ENCODE data around the gene DST. TPM values are rescaled to one million over a fixed set of nuclear protein-coding genes. Genes with fewer than 3 reads are reported as not detected.
A peak's percentile ranks its signal among the peaks of the same experiment; 100 is the strongest.
"Not testable (repeated sequence)": the region's sequence is repeated elsewhere in the genome, so short reads cannot be mapped to it uniquely, and the experiment has no call there.

DST gene
- total RNA-seq, 1 donor from 2014 or later, result 259 TPM

GRCh38 chr6:56667336-56667735 lies 24.6 kb upstream of the DST start:
- Mint-ChIP-seq H3K9me3 (no peaks in the 10 kb centered on the region), H3K4me3 (no peak overlapping the region), H3K36me3 (no peaks in the 10 kb centered on the region), H3K27ac (no peak overlapping the region), H3K4me1 (peaks cover 24% of the 10 kb centered on the region), H3K27me3 (ENCODE audit: insufficient read depth, low read depth) (no peaks in the 10 kb centered on the region)
- no peak overlapping the region for H3K4me2 ChIP-seq
- H4K20me1 ChIP-seq (ENCODE audit: low read depth), result peaks cover 39% of the 10 kb centered on the region
- peak overlapping the region; percentile 20 for H3K27ac ChIP-seq
- H3K4me3 ChIP-seq, result no peak overlapping the region
- TF ChIP-seq EZH2 (IDR thresholded peaks at IDR 0.05) (no peak), EZH2phosphoT487 (IDR thresholded peaks at IDR 0.05) (no peak), CTCF (IDR thresholded peaks at IDR 0.05) (no peak)
- no peak overlapping the region for H3K9ac ChIP-seq
- DNase-seq (ENCODE audit: low spot score), result no peak
- H3K36me3 ChIP-seq, result no peaks in the 10 kb centered on the region
- H2AFZ ChIP-seq (replicated peaks), result no peak overlapping the region
- peaks cover 36% of the 10 kb centered on the region for H3K79me2 ChIP-seq (ENCODE audit: low read depth)
- peaks cover 24% of the 10 kb centered on the region for H3K4me1 ChIP-seq
- no peaks in the 10 kb centered on the region for H3K9me3 ChIP-seq (ENCODE audit: low read depth)
- H3K27me3 ChIP-seq, result no peaks in the 10 kb centered on the region
- peaks cover 18% of the 10 kb centered on the region for H3F3A ChIP-seq (ENCODE audit: low read depth)

DNA sequence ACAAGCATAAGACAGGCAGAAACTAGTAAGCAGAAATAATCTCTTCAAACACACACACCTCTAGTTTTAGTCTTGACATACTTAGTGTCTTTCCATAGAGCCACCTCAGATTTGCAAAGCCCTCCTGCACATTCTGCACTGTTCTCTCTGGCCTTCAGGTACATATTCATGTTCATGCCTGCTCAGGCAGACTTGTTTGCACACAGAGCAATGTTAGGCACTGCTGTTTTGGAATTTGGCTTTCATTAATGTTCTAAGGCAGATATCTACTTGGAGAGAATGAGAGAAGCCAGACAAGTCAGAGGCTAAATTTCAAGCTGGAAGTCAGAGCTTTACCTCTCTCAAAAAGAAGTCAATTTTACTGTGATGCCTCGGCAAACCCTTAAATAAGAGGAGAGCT lies 21.3 kb upstream of the DST start:
- peak overlapping the region; percentile 72 for H3K27ac Mint-ChIP-seq
- TF ChIP-seq EZH2phosphoT487 (IDR thresholded peaks at IDR 0.05) (no peak), EZH2 (IDR thresholded peaks at IDR 0.05) (no peak), CTCF (IDR thresholded peaks at IDR 0.05) (no peak)
- H3K4me1 Mint-ChIP-seq, result peaks cover 41% of the 10 kb centered on the region

DNA sequence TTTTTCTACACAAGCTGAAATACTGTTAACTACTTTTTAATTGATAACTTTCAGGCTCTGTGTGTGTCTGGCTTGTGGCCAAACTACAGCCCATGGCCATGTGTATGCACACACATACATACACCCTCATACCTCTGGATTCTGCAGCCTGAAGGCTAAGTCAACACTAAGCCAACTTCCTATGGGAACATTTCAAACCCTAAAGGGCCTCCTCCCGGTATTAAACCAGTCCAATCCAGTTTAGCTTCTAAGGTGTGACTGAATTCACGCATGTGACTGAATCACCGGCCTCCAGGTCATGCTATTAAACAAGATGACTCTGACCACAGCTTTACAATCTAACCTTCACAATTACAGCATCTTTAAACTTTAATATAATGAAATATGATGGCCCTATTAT lies 20.7 kb upstream of the DST start:
- Mint-ChIP-seq H3K27ac (no peak overlapping the region), H3K27me3 (ENCODE audit: insufficient read depth, low read depth) (no peaks in the 10 kb centered on the region), H3K36me3 (peaks cover 5% of the 10 kb centered on the region), H3K4me3 (no peak overlapping the region), H3K4me1 (peaks cover 44% of the 10 kb centered on the region), H3K9me3 (no peaks in the 10 kb centered on the region)
- peaks cover 46% of the 10 kb centered on the region for H3K4me1 ChIP-seq
- no peak overlapping the region for H3K4me3 ChIP-seq
- H3K79me2 ChIP-seq (ENCODE audit: low read depth), result peaks cover 63% of the 10 kb centered on the region
- TF ChIP-seq EZH2 (IDR thresholded peaks at IDR 0.05), result no peak
- no peak for TF ChIP-seq CTCF (IDR thresholded peaks at IDR 0.05)
- no peak for TF ChIP-seq EZH2phosphoT487 (IDR thresholded peaks at IDR 0.05)
- no peaks in the 10 kb centered on the region for H3K27me3 ChIP-seq
- DNase-seq (ENCODE audit: low spot score), result no peak
- peaks cover 52% of the 10 kb centered on the region for H4K20me1 ChIP-seq (ENCODE audit: low read depth)
- no peak overlapping the region for H3K27ac ChIP-seq
- no peaks in the 10 kb centered on the region for H3K36me3 ChIP-seq
- H3K9ac ChIP-seq, result no peak overlapping the region
- no peak overlapping the region for H2AFZ ChIP-seq (replicated peaks)
- peaks cover 10% of the 10 kb centered on the region for H3F3A ChIP-seq (ENCODE audit: low read depth)
- H3K9me3 ChIP-seq (ENCODE audit: low read depth), result no peaks in the 10 kb centered on the region
- no peak overlapping the region for H3K4me2 ChIP-seq

More for the DNA sequence above, 21.3 kb upstream of the DST start:
- Histone ChIP-seq H3K27me3 (no peaks in the 10 kb centered on the region), H3K4me1 (peaks cover 46% of the 10 kb centered on the region), H3K36me3 (no peaks in the 10 kb centered on the region), H3F3A (ENCODE audit: low read depth) (peaks cover 10% of the 10 kb centered on the region), H3K9me3 (ENCODE audit: low read depth) (no peaks in the 10 kb centered on the region), H4K20me1 (ENCODE audit: low read depth) (peaks cover 52% of the 10 kb centered on the region), H3K4me3 (no peak overlapping the region), H3K79me2 (ENCODE audit: low read depth) (peaks cover 56% of the 10 kb centered on the region), H3K27ac (peak overlapping the region; percentile 42), H3K4me2 (no peak overlapping the region), H2AFZ (replicated peaks) (no peak overlapping the region), H3K9ac (no peak overlapping the region)
- no peaks in the 10 kb centered on the region for H3K9me3 Mint-ChIP-seq
- no peaks in the 10 kb centered on the region for H3K27me3 Mint-ChIP-seq (ENCODE audit: insufficient read depth, low read depth)
- peaks cover 3% of the 10 kb centered on the region for H3K36me3 Mint-ChIP-seq
- peak; percentile 8 for DNase-seq (ENCODE audit: low spot score)
- no peak overlapping the region for H3K4me3 Mint-ChIP-seq

GRCh38 chr6:56661338-56661737 lies 18.6 kb upstream of the DST start:
- H3K4me1 ChIP-seq, result peaks cover 46% of the 10 kb centered on the region
- not testable (repeated sequence) for H3K4me3 Mint-ChIP-seq; H3K4me3 ChIP-seq; H3F3A ChIP-seq (ENCODE audit: low read depth); H3K9me3 Mint-ChIP-seq; H3K36me3 Mint-ChIP-seq; H3K36me3 ChIP-seq; H3K9me3 ChIP-seq (ENCODE audit: low read depth); H3K27ac ChIP-seq; H3K27ac Mint-ChIP-seq; H3K27me3 Mint-ChIP-seq (ENCODE audit: insufficient read depth, low read depth); H3K27me3 ChIP-seq; H2AFZ ChIP-seq (replicated peaks); H3K9ac ChIP-seq
- H3K4me2 ChIP-seq, result peak overlapping the region; percentile 21
- peaks cover 44% of the 10 kb centered on the region for H3K4me1 Mint-ChIP-seq
- DNase-seq (ENCODE audit: low spot score), result peak; percentile 61
- peaks cover 46% of the 10 kb centered on the region for H4K20me1 ChIP-seq (ENCODE audit: low read depth)
- H3K79me2 ChIP-seq (ENCODE audit: low read depth), result peaks cover 57% of the 10 kb centered on the region
